ENCODE data around the gene PTBP1. TPM values are rescaled to one million over a fixed set of nuclear protein-coding genes. Genes with fewer than 3 reads are reported as not detected.

The PTBP1 gene
- total and polyA plus RNA-seq, 9 of the 15 experiments (the other 6 are each of a cell fraction or from before 2014, with no cell fraction given): 14.0 to 759 (median 234) TPM

- TF ChIP-seq, protein P1, sequence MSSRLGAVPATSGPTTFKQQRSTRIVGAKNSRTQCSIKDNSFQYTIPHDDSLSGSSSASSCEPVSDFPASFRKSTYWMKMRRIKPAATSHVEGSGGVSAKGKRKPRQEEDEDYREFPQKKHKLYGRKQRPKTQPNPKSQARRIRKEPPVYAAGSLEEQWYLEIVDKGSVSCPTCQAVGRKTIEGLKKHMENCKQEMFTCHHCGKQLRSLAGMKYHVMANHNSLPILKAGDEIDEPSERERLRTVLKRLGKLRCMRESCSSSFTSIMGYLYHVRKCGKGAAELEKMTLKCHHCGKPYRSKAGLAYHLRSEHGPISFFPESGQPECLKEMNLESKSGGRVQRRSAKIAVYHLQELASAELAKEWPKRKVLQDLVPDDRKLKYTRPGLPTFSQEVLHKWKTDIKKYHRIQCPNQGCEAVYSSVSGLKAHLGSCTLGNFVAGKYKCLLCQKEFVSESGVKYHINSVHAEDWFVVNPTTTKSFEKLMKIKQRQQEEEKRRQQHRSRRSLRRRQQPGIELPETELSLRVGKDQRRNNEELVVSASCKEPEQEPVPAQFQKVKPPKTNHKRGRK (tag; IDR thresholded peaks at IDR 0.05): no peak
- TF ChIP-seq RUNX1 (IDR thresholded peaks at IDR 0.05; ENCODE audit: low read depth) (no peak), PYGO2 (tag; IDR thresholded peaks at IDR 0.05) (no peak), ZNF184 (CRISPR knock-in tag; IDR thresholded peaks at IDR 0.05) (no peak), ZNF197 (CRISPR knock-in tag; IDR thresholded peaks at IDR 0.05; ENCODE audit: low read depth) (no peak), ATF7 (IDR thresholded peaks at IDR 0.05) (no peak), RBM25 (IDR thresholded peaks at IDR 0.05; ENCODE audit: low read depth, low read length, severe bottlenecking) (no peak), GABPB1 (CRISPR knock-in tag; IDR thresholded peaks at IDR 0.05) (no peak)
- TF ChIP-seq, protein P2, sequence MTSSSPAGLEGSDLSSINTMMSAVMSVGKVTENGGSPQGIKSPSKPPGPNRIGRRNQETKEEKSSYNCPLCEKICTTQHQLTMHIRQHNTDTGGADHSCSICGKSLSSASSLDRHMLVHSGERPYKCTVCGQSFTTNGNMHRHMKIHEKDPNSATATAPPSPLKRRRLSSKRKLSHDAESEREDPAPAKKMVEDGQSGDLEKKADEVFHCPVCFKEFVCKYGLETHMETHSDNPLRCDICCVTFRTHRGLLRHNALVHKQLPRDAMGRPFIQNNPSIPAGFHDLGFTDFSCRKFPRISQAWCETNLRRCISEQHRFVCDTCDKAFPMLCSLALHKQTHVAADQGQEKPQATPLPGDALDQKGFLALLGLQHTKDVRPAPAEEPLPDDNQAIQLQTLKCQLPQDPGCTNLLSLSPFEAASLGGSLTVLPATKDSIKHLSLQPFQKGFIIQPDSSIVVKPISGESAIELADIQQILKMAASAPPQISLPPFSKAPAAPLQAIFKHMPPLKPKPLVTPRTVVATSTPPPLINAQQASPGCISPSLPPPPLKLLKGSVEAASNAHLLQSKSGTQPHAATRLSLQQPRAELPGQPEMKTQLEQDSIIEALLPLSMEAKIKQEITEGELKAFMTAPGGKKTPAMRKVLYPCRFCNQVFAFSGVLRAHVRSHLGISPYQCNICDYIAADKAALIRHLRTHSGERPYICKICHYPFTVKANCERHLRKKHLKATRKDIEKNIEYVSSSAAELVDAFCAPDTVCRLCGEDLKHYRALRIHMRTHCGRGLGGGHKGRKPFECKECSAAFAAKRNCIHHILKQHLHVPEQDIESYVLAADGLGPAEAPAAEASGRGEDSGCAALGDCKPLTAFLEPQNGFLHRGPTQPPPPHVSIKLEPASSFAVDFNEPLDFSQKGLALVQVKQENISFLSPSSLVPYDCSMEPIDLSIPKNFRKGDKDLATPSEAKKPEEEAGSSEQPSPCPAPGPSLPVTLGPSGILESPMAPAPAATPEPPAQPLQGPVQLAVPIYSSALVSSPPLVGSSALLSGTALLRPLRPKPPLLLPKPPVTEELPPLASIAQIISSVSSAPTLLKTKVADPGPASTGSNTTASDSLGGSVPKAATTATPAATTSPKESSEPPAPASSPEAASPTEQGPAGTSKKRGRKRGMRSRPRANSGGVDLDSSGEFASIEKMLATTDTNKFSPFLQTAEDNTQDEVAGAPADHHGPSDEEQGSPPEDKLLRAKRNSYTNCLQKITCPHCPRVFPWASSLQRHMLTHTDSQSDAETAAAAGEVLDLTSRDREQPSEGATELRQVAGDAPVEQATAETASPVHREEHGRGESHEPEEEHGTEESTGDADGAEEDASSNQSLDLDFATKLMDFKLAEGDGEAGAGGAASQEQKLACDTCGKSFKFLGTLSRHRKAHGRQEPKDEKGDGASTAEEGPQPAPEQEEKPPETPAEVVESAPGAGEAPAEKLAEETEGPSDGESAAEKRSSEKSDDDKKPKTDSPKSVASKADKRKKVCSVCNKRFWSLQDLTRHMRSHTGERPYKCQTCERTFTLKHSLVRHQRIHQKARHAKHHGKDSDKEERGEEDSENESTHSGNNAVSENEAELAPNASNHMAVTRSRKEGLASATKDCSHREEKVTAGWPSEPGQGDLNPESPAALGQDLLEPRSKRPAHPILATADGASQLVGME (CRISPR knock-in tag; IDR thresholded peaks at IDR 0.05): no peak
Measured at GRCh38 chr19:752652-753517, 44.4 kb upstream of the PTBP1 start (continued).

All from K562 (cell line).